Stimulated activated CD4-positive, alpha-beta T cell treated with anti-CD3 and anti-CD28 coated beads, Interleukin-2, amount 100 ng/mL, for 24 hours (primary cell): Measurements from ENCODE around the gene APBA2.

Experiments
- DNase-seq, 2 donors: peaks; one replicate each; pipeline ENCODE4 v3.0.0-alpha.2; 2020

Gene APBA2

GRCh38 chr15:29093696-29094343 lies 208.0 kb downstream of the APBA2 start:
- no peak for DNase-seq

DNA sequence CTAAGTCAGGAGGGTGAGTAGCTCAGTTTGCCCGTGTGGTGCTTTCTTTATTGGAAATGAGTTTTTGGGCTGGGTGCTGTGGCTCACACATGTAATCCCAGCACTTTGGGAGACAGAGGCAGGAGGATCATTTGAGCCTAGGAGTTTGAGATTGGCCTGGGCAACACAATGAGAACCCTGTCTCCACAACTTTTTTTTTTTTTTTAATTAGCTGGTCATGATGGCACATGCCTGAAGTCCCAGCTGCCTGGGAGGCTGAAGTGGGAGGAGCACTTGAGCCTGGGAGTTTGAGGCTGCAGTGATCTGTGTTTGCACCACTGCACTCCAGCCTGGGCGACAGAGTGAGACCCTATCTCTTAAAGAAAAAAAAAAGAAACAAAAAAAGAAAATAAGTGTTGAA lies 208.9 kb downstream of the APBA2 start:
- no peak for DNase-seq

DNA sequence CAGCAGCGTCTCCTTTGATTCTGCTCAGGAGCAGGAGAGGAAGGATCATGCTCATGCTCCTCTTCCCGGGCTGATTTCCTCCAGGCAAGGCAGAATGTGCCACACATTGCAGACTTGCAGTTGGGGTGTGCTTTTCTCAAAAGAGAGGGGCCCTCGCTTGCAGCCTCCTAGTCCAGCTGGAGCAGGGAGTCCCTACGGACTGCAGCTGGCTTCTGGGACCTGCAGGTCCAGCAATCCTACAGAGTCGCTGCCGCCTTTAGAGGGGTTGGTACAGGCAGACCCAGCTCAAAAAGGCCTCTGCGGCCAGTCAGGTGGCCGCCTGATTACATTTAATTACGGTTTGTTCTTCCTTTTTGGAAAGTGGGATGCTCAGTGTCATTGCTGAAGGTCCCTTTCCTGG lies 210.0 kb downstream of the APBA2 start:
- no peak for DNase-seq

DNA sequence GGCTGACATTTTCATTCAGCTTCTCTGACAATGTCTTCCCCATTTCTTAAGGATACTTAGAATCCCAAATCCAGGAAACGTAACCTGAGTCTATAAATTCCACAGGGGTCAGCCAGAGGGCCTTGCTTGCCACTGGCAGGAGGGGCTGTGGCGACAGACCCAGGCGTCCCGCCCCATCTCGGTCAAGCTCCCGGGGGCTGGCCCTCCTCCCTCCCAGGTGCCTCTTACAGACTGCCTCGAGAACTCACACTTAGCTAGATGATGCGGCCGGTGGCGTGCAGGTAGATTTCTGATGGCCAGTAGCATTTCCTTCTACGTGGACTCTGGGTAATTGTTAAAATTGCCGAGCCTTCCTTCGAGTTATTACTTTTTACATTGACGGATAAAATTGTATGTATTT lies 211.4 kb downstream of the APBA2 start:
- no peak for DNase-seq

- DNase-seq = no peak
Observed at GRCh38 chr15:29097971-29098370, 212.2 kb downstream of the APBA2 start.

- no peak for DNase-seq
Observed at GRCh38 chr15:29098652-29099051, 212.9 kb downstream of the APBA2 start.

DNA sequence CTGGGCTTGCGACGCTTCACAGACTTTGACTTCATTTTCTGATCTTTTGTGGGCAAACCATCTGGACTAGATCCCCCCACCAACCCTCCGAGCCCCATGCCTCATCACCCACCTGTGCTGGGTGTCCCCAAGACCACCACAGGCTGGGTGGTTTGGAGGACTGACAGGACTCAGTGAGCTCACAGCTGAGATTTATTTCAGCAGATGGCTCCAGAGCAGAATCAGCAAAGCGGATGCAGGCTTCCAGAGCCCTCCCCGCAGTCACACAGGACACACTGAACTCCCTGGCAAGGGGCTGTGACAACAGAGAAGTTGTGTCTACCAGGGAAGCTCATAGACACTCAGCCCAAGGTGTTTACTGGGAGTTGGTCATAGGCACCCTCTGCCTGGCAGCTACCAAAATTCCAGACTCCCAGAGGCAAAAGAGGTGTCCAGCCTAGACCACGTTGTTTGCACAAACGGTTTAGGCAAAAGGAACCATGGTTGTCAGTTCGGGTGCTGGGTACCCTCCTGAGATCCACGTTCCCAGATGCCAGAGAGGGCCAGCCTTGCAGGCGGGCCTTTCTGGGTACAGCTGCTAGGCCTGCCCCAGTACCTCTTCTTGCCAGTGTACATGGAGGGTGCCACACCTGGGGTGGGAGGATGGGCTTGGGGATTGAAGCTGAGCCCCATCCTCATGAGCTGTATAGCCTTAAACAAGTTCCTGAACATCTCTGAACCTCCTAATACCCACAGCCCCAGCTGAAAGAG lies 213.5 kb downstream of the APBA2 start:
- DNase-seq = no peak

GRCh38 chr15:29100486-29101000 lies 214.8 kb downstream of the APBA2 start:
- no peak for DNase-seq

- no peak for DNase-seq
Observed at GRCh38 chr15:29101491-29101890, 215.7 kb downstream of the APBA2 start.

GRCh38 chr15:29102173-29102794 lies 216.5 kb downstream of the APBA2 start:
- DNase-seq = peak; percentile 71 to 75

- peak in 1 of 2 donors; percentile 27 for DNase-seq
Observed at GRCh38 chr15:29102911-29103823, 217.4 kb downstream of the APBA2 start.

- DNase-seq = peak; percentile 64 to 73
Observed at GRCh38 chr15:29103824-29104565, 218.2 kb downstream of the APBA2 start.

DNA sequence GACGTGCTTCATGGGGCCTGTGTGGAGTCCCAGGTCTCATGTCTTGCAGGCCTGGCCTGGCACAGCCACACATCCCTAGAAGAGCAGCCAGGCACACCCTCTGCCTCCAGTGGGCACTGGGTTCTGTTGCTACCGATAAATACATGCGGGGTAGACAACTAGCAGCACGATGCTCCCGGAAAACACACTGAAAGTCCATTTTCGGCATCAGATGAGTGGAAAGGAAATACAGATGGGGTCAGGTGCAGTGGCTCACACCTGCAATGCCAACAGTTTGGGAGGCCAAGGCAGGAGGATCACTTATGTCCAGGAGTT lies 218.7 kb downstream of the APBA2 start:
- DNase-seq = no peak

- no peak for DNase-seq
Observed at GRCh38 chr15:29105151-29105854, 219.5 kb downstream of the APBA2 start.

- no peak for DNase-seq
Observed at GRCh38 chr15:29106116-29106515, 220.3 kb downstream of the APBA2 start.

GRCh38 chr15:29106551-29107290 lies 220.9 kb downstream of the APBA2 start:
- no peak for DNase-seq

DNA sequence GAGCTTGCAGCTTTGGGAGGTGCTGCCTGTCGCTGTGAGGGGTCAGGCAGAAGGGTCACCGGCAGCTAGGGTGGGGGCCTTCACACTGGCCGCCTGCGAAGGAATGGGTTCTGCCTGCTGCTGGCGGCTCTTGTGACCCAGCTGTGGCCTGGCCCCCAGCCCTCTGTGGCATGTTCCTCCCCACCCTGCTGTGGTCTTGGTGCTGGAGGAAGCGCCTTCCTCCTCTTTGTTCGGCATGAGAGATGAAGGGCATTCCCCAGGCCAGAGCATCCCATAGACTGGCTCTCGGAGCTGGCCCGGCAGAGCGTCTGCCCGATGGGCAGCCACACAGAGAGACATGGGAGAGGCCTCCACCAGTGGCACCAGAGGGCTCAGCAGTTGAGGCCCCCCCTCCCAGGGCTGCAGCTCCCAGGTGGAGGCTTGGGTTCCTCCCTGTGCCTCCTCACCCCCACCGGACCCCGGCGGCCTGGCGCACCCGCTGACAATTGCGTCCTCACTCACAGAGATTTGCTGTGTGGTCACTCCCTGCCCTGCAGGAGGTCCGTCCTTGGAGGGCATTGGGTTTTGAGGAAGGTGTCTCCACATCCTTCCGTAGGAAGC lies 221.6 kb downstream of the APBA2 start:
- DNase-seq = no peak

GRCh38 chr15:29107971-29108645 lies 222.3 kb downstream of the APBA2 start:
- DNase-seq = no peak

DNA sequence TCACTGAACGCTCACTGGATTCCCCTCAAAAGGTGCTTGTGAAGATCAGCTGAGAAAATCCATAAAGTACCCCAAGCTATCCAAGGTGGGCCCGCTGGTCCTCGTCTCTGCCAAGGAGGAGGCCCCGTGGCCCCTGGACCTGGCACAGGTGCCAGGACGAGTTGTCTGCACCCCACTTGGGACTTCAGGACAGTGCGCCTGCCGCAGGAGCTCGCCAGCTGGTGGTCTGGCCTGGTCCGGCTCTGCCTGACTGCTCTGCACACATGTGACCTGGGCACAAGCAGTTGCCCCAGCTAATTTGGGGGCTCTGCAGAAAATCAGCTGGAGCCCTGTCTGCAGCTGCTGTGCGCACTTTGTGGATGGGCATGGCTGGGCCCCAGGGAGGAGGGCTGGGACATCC lies 224.0 kb downstream of the APBA2 start:
- DNase-seq = no peak

DNA sequence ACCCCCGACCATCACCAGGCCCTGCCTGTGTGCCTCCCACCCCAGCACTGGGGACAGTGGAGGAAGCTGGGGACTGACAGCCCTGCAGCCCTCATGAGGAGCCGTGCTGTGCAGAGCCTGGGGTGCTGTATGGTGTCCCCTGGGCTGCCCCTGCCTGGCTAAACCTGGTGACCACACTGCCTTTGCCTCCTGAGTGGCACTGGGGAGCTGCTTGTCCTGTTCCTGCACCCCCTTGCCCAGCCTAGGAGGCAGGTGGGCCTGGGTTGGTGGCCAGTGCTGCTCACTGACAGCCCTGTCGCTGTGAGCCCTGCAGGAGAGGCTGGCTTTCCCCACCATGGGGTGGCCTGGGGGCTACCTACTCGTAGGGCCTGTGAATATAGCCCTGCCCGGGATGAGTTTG lies 224.4 kb downstream of the APBA2 start:
- no peak for DNase-seq
